HepG2 (cell line): Measurements from ENCODE around the gene HORMAD2. TPM values are rescaled to one million over a fixed set of nuclear protein-coding genes. Genes with fewer than 3 reads are reported as not detected.

Source experiments
- CHD4 ChIP-seq: fragments of 200-600 bp; sonication (generic); IDR thresholded peaks from 2 replicates; pipeline ENCODE4 v1.7.0; 2017; ENCODE audit warnings: mild to moderate bottlenecking, low read length, borderline replicate concordance
- GPN1 ChIP-seq: sonication (generic); formaldehyde crosslinking; IDR thresholded peaks from 2 replicates; pipeline ENCODE4 v1.5.1; 2020; ENCODE audit warnings: missing genetic modification reagents, borderline replicate concordance
- HDAC6 ChIP-seq: fragments of 200-600 bp; sonication (generic); IDR thresholded peaks from 2 replicates; pipeline ENCODE4 v1.7.0; 2017; ENCODE audit warnings: mild to moderate bottlenecking, antibody characterized with exemption, low read length, low read depth
- HHEX ChIP-seq: IDR thresholded peaks from 2 replicates; pipeline ENCODE4 v1.6.1; 2016; ENCODE audit warnings: control low read depth
- NFKBIZ ChIP-seq: IDR thresholded peaks from 2 replicates; pipeline ENCODE4 v1.6.1; 2018; ENCODE audit warnings: missing genetic modification reagents, missing compliant biosample characterization
- PHF20 ChIP-seq: sonication (generic); formaldehyde crosslinking; IDR thresholded peaks from 2 replicates; pipeline ENCODE4 v1.5.0; 2020; ENCODE audit warnings: mild to moderate bottlenecking, missing genetic modification reagents
- STAG1 ChIP-seq: sonication (generic); formaldehyde crosslinking; IDR thresholded peaks from 2 replicates; pipeline ENCODE4 v1.4.0; 2020; ENCODE audit warnings: missing genetic modification reagents
- TAF15 ChIP-seq: fragments of 200-400 bp; formaldehyde crosslinking; IDR thresholded peaks from one replicate; pipeline ENCODE4 v1.6.1; 2018; ENCODE audit warnings: mild to moderate bottlenecking, low read depth, low read length; ENCODE audit not compliant: poor library complexity, severe bottlenecking
- WIZ ChIP-seq: sonication (generic); formaldehyde crosslinking; IDR thresholded peaks from 2 replicates; pipeline ENCODE4 v1.5.1; 2020; ENCODE audit warnings: mild to moderate bottlenecking, missing genetic modification reagents
- ZKSCAN1 ChIP-seq: fragments of 150-350 bp; IDR thresholded peaks from 2 replicates; pipeline ENCODE4 v1.6.1; 2014; ENCODE audit warnings: low read length
- ZNF260 ChIP-seq: sonication (generic); formaldehyde crosslinking; IDR thresholded peaks from 2 replicates; pipeline ENCODE4 v1.4.0; 2020; ENCODE audit warnings: missing genetic modification reagents, low read depth, mild to moderate bottlenecking, borderline replicate concordance
- ZNF274 ChIP-seq: sonication (generic); formaldehyde crosslinking; IDR thresholded peaks from 2 replicates; pipeline ENCODE4 v1.5.1; 2020; ENCODE audit warnings: mild to moderate bottlenecking, missing genetic modification reagents
- ZNF44 ChIP-seq: sonication (generic); formaldehyde crosslinking; IDR thresholded peaks from 2 replicates; pipeline ENCODE4 v1.5.1; 2020; ENCODE audit warnings: mild to moderate bottlenecking, missing genetic modification reagents
- ZNF629 ChIP-seq: sonication (generic); formaldehyde crosslinking; conservative IDR thresholded peaks from 2 replicates; pipeline ENCODE4 v1.5.0; 2020; ENCODE audit warnings: missing genetic modification reagents
- polyA plus RNA-seq, 8 experiments: library from polyadenylated mRNA; depleted of rRNA in 3 of 8; stranded (reverse) in 7 of 8; unstranded in 1 of 8; fragments of >200 nt; fragmentation: Illumina TruSeq in 4 of 8; extraction: Trizol in 4 of 8; gene quantifications; 2 replicates each; pipeline versions ENCODE4 v1.2.1 to v1.2.3, GENCODE V29; 2011 to 2016; ENCODE audit warnings: low read depth in 4 of 8, missing spikeins in 1 of 8, mixed read lengths in 1 of 8; ENCODE audit not compliant: insufficient read depth in 1 of 8
- total RNA-seq, 5 experiments: library from RNA; depleted of rRNA; stranded (reverse); fragments of >200 nt; fragmentation: Illumina TruSeq; extraction: Trizol; gene quantifications; 2 replicates each; pipeline ENCODE4 v1.2.3, GENCODE V29; 2016; ENCODE audit warnings: low read depth in 1 of 5
- TF ChIP-seq, protein P1 (sequence below): sonication (generic); formaldehyde crosslinking; IDR thresholded peaks from 2 replicates; pipeline ENCODE4 v1.8.0; 2022; ENCODE audit warnings: low read depth, missing genetic modification reagents
- TF ChIP-seq, protein P2 (sequence below): sonication (generic); formaldehyde crosslinking; IDR thresholded peaks from 2 replicates; pipeline ENCODE4 v1.5.0; 2020; ENCODE audit warnings: missing genetic modification reagents
- TF ChIP-seq, protein P3 (sequence below): sonication (generic); formaldehyde crosslinking; IDR thresholded peaks from 2 replicates; pipeline ENCODE4 v1.4.0; 2020; ENCODE audit warnings: mild to moderate bottlenecking, missing genetic modification reagents
- TF ChIP-seq, protein P4 (sequence below): sonication (generic); formaldehyde crosslinking; IDR thresholded peaks from 2 replicates; pipeline ENCODE4 v1.8.1; 2023; ENCODE audit warnings: mild to moderate bottlenecking, moderate library complexity, missing genetic modification reagents
- TF ChIP-seq, protein P5 (sequence below): sonication (generic); formaldehyde crosslinking; conservative IDR thresholded peaks from 2 replicates; pipeline ENCODE4 v1.8.1; 2023; ENCODE audit warnings: missing genetic modification reagents
- TF ChIP-seq, protein P6 (sequence below): IDR thresholded peaks from 2 replicates; pipeline ENCODE4 v1.6.1; 2016; ENCODE audit warnings: mild to moderate bottlenecking

The HORMAD2 gene
- total and polyA plus RNA-seq, 2 of the 13 experiments (the other 11 are each of a cell fraction or from before 2014, with no cell fraction given) = not detected

DNA sequence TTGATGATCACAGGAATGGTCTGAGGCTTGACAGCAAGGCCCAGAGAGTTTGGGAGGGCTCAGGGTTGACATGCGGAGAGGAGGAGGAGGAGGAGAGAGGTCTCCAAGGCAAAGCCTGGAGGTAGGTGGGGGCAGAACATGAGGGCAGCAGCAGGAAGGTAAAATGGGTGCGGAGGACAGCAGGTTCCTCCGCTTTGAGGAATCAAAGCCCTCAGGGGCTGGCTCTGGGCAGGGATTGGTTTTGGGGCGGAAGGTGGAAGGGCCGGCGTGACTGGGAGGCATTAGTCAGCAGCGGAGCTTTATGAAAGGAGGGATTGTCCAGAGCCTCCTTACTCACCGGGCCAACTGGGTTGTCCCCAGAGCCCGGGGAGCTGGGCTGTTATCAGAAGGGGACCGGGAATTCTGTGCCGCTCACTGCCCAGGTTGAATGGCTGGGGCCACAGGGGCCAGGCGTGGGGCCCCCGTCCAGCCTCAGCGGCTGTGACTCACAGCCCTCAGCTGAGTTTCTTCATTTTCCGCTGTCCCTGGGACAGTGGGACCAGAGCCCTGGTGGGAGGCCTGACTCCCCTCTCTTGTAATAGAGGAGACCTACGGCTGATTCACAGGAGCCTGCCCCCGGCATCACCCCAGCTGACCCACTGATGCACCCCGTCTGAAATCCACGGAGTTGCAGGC, 130.1 kb downstream of the HORMAD2 start (continued):
- TF ChIP-seq CHD4 (no peak), HHEX (no peak), STAG1 (no peak), HDAC6 (no peak), ZNF44 (CRISPR knock-in tag) (no peak), TAF15 (no peak), ZNF260 (CRISPR knock-in tag) (no peak), ZKSCAN1 (0 out of 2 replicates have a peak, but pooled peaks have one; percentile 14), NFKBIZ (CRISPR knock-in tag) (no peak), GPN1 (no peak), PHF20 (CRISPR knock-in tag) (no peak), ZNF274 (CRISPR knock-in tag) (no peak), ZNF629 (CRISPR knock-in tag) (no peak), WIZ (CRISPR knock-in tag) (no peak)
- TF ChIP-seq, protein P1, sequence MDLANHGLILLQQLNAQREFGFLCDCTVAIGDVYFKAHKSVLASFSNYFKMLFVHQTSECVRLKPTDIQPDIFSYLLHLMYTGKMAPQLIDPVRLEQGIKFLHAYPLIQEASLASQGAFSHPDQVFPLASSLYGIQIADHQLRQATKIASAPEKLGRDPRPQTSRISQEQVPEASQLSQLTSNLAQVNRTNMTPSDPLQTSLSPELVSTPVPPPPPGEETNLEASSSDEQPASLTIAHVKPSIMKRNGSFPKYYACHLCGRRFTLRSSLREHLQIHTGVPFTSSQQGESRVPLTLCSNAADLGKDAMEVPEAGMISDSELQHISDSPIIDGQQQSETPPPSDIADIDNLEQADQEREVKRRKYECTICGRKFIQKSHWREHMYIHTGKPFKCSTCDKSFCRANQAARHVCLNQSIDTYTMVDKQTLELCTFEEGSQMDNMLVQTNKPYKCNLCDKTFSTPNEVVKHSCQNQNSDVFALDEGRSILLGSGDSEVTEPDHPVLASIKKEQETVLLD (CRISPR knock-in tag) = no peak
- TF ChIP-seq, protein P2, sequence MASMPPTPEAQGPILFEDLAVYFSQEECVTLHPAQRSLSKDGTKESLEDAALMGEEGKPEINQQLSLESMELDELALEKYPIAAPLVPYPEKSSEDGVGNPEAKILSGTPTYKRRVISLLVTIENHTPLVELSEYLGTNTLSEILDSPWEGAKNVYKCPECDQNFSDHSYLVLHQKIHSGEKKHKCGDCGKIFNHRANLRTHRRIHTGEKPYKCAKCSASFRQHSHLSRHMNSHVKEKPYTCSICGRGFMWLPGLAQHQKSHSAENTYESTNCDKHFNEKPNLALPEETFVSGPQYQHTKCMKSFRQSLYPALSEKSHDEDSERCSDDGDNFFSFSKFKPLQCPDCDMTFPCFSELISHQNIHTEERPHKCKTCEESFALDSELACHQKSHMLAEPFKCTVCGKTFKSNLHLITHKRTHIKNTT (CRISPR knock-in tag) = no peak
- TF ChIP-seq, protein P3, sequence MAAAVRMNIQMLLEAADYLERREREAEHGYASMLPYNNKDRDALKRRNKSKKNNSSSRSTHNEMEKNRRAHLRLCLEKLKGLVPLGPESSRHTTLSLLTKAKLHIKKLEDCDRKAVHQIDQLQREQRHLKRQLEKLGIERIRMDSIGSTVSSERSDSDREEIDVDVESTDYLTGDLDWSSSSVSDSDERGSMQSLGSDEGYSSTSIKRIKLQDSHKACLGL = no peak
- TF ChIP-seq, protein P4, sequence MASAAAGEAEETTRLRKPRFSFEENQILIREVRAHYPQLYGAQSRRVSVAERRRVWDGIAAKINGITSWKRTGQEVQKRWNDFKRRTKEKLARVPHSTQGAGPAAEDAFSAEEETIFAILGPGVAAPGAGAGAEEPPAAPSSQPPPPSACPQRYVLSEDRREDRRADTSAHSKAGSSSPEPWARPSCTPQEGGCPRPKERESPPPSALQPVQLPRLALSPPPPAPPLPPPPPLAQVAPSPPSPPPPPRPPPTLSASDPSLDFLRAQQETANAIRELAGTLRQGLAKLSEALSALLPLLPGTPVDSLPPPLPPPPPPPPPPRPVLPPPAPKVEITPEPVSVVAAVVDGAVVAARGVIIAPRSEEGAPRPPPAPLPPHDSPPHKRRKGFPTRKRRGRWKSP (CRISPR knock-in tag) = no peak
- TF ChIP-seq, protein P5, sequence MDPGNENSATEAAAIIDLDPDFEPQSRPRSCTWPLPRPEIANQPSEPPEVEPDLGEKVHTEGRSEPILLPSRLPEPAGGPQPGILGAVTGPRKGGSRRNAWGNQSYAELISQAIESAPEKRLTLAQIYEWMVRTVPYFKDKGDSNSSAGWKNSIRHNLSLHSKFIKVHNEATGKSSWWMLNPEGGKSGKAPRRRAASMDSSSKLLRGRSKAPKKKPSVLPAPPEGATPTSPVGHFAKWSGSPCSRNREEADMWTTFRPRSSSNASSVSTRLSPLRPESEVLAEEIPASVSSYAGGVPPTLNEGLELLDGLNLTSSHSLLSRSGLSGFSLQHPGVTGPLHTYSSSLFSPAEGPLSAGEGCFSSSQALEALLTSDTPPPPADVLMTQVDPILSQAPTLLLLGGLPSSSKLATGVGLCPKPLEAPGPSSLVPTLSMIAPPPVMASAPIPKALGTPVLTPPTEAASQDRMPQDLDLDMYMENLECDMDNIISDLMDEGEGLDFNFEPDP (CRISPR knock-in tag) = no peak
- TF ChIP-seq, protein P6, sequence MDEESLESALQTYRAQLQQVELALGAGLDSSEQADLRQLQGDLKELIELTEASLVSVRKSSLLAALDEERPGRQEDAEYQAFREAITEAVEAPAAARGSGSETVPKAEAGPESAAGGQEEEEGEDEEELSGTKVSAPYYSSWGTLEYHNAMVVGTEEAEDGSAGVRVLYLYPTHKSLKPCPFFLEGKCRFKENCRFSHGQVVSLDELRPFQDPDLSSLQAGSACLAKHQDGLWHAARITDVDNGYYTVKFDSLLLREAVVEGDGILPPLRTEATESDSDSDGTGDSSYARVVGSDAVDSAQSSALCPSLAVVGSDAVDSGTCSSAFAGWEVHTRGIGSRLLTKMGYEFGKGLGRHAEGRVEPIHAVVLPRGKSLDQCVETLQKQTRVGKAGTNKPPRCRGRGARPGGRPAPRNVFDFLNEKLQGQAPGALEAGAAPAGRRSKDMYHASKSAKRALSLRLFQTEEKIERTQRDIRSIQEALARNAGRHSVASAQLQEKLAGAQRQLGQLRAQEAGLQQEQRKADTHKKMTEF (CRISPR knock-in tag) = no peak; the same call in 1 of the 2 replicates
